Duodenal mucosa (tissue), 2 donors: ENCODE results near the gene RTF1.

Experiments
- H3K27ac ChIP-seq: one replicate; pipeline ENCODE4 v1.7.0; 2013; ENCODE audit warnings: low read depth, low read length
- H3K27me3 ChIP-seq, 2 donors: one replicate each; pipeline ENCODE4 v1.7.0; 2013; ENCODE audit warnings: low read length in 2 of 2, control low read depth in 1 of 2; ENCODE audit not compliant: insufficient read depth in 2 of 2, control insufficient read depth in 1 of 2
- H3K36me3 ChIP-seq, 2 donors: one replicate each; pipeline ENCODE4 v1.7.0; 2013; ENCODE audit warnings: low read length in 2 of 2, control low read depth in 1 of 2; ENCODE audit not compliant: insufficient read depth in 2 of 2, control insufficient read depth in 1 of 2
- H3K4me1 ChIP-seq, 2 donors: one replicate each; pipeline ENCODE4 v1.7.0; 2013; ENCODE audit warnings: low read length in 2 of 2, control low read depth in 1 of 2; ENCODE audit not compliant: insufficient read depth in 2 of 2, control insufficient read depth in 1 of 2
- H3K4me3 ChIP-seq, 2 donors: one replicate each; pipeline ENCODE4 v1.7.0; 2013; ENCODE audit warnings: low read length in 2 of 2, low read depth in 1 of 2
- H3K9ac ChIP-seq, 2 donors: one replicate each; pipeline ENCODE4 v1.7.0; 2013; ENCODE audit warnings: low read length in 2 of 2, low read depth in 1 of 2
- H3K9me3 ChIP-seq, 2 donors: one replicate each; pipeline ENCODE4 v1.7.0; 2013; ENCODE audit warnings: low read length in 2 of 2, control low read depth in 1 of 2; ENCODE audit not compliant: control insufficient read depth in 1 of 2

Gene RTF1

GRCh38 chr15:41484937-41485625 lies 68.2 kb downstream of the RTF1 start:
- peaks cover 9 to 14% of the 10 kb centered on the region in 2 donors for H3K36me3 ChIP-seq
- H3K9ac ChIP-seq = no peak overlapping the region
- H3K9me3 ChIP-seq = no peaks in the 10 kb centered on the region
- H3K27ac ChIP-seq = no peak overlapping the region
- H3K27me3 ChIP-seq = no peaks in the 10 kb centered on the region
- H3K4me3 ChIP-seq = no peak overlapping the region
- H3K4me1 ChIP-seq = peaks cover 31 to 38% of the 10 kb centered on the region in 2 donors

GRCh38 chr15:41486286-41486685 lies 69.4 kb downstream of the RTF1 start:
- Histone ChIP-seq H3K9me3 (no peaks in the 10 kb centered on the region), H3K4me1 (peaks cover 28 to 30% of the 10 kb centered on the region in 2 donors), H3K9ac (no peak overlapping the region), H3K27me3 (no peaks in the 10 kb centered on the region), H3K27ac (no peak overlapping the region), H3K4me3 (no peak overlapping the region), H3K36me3 (peaks cover 0 to 3% of the 10 kb centered on the region in 2 donors)

GRCh38 chr15:41487381-41487780 lies 70.5 kb downstream of the RTF1 start:
- no peak overlapping the region for H3K27ac ChIP-seq
- H3K9ac ChIP-seq = no peak overlapping the region
- no peaks in the 10 kb centered on the region for H3K9me3 ChIP-seq
- no peaks in the 10 kb centered on the region for H3K36me3 ChIP-seq
- H3K4me3 ChIP-seq = no peak overlapping the region
- peaks cover 26 to 29% of the 10 kb centered on the region in 2 donors for H3K4me1 ChIP-seq
- no peaks in the 10 kb centered on the region for H3K27me3 ChIP-seq

GRCh38 chr15:41487802-41488201 lies 70.9 kb downstream of the RTF1 start:
- H3K9me3 ChIP-seq = no peaks in the 10 kb centered on the region
- no peak overlapping the region for H3K4me3 ChIP-seq
- no peak overlapping the region for H3K9ac ChIP-seq
- H3K27ac ChIP-seq = no peak overlapping the region
- H3K36me3 ChIP-seq = no peaks in the 10 kb centered on the region
- H3K27me3 ChIP-seq = no peaks in the 10 kb centered on the region
- peaks cover 28 to 31% of the 10 kb centered on the region in 2 donors for H3K4me1 ChIP-seq

DNA sequence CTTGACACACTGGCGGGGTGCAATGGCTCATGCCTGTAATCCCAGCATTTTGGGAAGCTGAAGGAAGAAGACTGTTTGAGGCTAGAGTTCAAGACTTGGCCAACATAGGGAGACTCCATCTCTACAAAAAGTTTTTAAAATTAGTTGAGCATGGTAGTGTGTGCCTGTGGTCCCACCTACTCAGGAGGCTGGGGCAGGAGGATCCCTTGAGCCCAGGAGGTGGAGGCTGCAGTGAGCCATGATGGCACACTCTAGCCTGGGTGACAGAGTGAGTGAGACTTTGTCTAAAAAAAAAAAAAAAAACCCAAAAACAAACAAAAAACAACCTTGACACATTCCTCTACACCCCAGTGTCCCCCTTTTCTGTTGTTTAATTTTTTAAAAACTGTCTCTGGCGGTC lies 72.7 kb downstream of the RTF1 start:
- Histone ChIP-seq H3K9ac (no peak overlapping the region), H3K4me1 (peaks cover 22% of the 10 kb centered on the region in 2 donors), H3K27me3 (peaks cover 0 to 3% of the 10 kb centered on the region in 2 donors), H3K9me3 (no peaks in the 10 kb centered on the region), H3K36me3 (no peaks in the 10 kb centered on the region), H3K27ac (no peak overlapping the region), H3K4me3 (no peak overlapping the region)

DNA sequence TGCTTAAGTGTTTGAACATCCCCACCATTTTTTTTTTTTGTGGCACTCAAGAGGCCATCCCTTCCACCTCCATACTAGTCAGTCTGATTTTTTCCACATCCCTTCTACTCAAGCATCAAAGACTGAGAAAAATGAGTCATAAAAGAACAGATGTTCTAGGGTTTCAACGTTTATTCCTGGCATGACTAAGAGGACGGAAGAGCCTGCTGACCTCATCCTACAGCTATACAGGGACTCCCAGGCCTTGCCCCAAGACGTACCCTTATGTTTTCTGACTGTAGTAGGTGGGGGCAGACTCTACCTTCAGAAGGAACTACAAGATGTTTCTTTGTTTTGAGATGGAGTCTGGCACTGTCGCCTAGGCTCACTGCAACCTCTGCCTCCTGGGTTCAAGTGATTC lies 73.5 kb downstream of the RTF1 start:
- Histone ChIP-seq H3K4me1 (peaks cover 26 to 29% of the 10 kb centered on the region in 2 donors), H3K27me3 (peaks cover 0 to 9% of the 10 kb centered on the region in 2 donors), H3K9me3 (no peaks in the 10 kb centered on the region), H3K36me3 (no peaks in the 10 kb centered on the region), H3K9ac (no peak overlapping the region), H3K27ac (no peak overlapping the region), H3K4me3 (no peak overlapping the region)

DNA sequence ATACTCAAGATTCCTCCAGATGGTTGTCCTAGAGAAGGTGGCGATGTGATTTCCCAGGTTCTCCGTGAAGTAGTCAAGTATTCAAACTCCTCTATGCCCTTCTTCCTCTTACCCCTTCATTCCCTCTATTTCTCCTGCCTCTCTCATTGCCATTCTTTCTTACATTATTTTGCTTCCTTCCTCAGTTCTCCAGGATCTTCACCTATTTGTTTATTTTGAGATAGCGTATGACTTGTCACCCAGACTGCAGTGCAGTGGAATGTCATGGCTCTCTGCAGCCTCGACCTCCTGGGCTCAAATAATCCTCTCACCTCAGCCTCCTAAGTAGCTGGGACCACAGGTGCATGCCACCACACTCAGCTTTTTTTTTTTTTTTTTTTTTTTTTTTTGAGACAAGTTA lies 75.0 kb downstream of the RTF1 start:
- H3K27ac ChIP-seq = no peak overlapping the region
- no peaks in the 10 kb centered on the region for H3K9me3 ChIP-seq
- no peaks in the 10 kb centered on the region for H3K36me3 ChIP-seq
- peaks cover 34 to 40% of the 10 kb centered on the region in 2 donors for H3K4me1 ChIP-seq
- H3K27me3 ChIP-seq = peaks cover under 1 to 15% of the 10 kb centered on the region in 2 donors
- no peak overlapping the region for H3K4me3 ChIP-seq
- no peak overlapping the region for H3K9ac ChIP-seq

DNA sequence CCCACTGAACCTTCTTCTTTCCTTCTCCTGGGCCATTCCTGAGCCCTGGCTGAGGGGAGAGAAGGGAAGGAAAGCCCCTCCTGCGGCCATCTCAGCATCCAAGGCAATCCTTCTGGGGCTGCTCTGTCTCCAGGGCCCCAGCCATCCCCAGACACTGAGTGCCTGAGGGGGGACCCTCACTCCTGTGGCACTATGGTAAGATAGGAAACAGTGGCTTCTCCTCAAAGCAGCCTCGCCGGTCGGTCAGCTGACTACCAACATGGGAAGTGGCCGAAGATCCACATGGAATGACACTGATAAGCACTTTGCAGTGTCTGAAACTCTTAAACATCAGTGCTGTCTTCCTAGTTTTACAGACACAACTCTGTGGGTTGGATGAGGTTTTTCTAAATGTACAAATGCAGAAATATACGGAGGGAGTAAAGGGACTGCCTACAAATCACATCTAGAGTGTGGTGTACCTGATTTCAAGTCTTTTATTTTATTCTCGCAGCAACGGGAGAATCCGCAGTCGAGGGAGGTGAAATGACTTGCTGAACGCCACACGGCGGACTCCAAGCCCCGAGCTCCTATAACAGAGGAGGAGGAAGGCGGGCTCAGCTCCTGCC lies 75.8 kb downstream of the RTF1 start:
- Histone ChIP-seq H3K4me1 (peaks cover 29 to 35% of the 10 kb centered on the region in 2 donors), H3K9me3 (no peaks in the 10 kb centered on the region), H3K9ac (peak overlapping the region; percentile 27 to 85), H3K4me3 (peak overlapping the region; percentile 76 to 79), H3K27me3 (peaks cover 3 to 15% of the 10 kb centered on the region in 2 donors), H3K27ac (peak overlapping the region; percentile 34), H3K36me3 (no peaks in the 10 kb centered on the region)

DNA sequence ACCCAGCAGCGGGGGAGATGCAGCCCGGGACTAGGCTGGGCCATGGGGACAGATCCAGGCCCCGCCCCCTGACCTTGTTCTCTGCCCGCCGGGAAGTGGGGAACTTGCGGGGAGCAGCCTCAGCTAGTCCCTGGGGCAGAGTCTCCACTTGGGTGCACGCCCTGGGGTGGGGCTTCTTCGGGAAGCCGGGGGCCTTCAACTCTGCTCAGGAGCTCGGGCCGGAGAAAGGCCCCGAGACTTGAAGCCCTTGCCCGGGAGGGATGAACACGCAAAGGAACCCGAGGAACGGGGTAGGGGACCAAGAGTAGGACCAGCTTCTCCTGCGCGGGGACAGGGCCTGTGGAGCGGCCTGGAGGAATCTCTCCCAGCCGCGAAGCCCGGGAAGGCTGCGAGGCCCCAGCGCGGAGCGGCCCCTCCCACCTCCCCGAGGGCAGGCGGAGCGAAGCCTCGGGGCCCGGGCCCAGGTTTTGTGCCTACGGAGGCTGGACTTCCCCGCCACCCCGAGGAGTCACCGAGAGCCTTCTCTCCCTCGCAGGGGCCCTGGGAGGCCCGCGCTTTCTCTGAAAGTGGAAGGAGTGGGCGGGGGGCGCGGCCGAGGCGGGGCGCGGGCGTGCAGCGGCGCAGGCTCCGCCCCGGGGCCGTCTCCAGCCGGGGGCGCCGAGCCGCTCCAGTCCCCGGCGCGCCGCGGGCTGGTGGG lies 76.5 kb downstream of the RTF1 start, which contains the start of gene ITPKA:
TSS of gene ITPKA (plus strand) at position 670 of the 697 bp plus-strand sequence. CDS start 54 bp downstream, outside the sequence.
- Histone ChIP-seq H3K4me3 (peak within 1 kb of the TSS; percentile 76 to 81), H3K9me3 (no peaks in the 10 kb centered on the region), H3K36me3 (no peaks in the 10 kb centered on the region), H3K27me3 (peaks cover 3 to 15% of the 10 kb centered on the region in 2 donors), H3K9ac (peak within 1 kb of the TSS; percentile 78 to 85), H3K27ac (peak within 1 kb of the TSS; percentile 93), H3K4me1 (peaks cover 23 to 33% of the 10 kb centered on the region in 2 donors)

GRCh38 chr15:41493902-41494189 lies 77.0 kb downstream of the RTF1 start:
- H3K9ac ChIP-seq = peak overlapping the region; percentile 64 to 70

More at GRCh38 chr15:41493902-41494189, 77.0 kb downstream of the RTF1 start:
- H3K9me3 ChIP-seq = no peaks in the 10 kb centered on the region
- peaks cover 23 to 33% of the 10 kb centered on the region in 2 donors for H3K4me1 ChIP-seq
- H3K27ac ChIP-seq = peak overlapping the region; percentile 48
- H3K4me3 ChIP-seq = peak overlapping the region; percentile 75 to 81
- H3K36me3 ChIP-seq = no peaks in the 10 kb centered on the region
- H3K27me3 ChIP-seq = peaks cover 3 to 15% of the 10 kb centered on the region in 2 donors
